NCI-H446 treated with DMSO at 0.1 percent for 48 hours (cell line): Measurements from ENCODE around the gene KEAP1.

Experiments
- DNase-seq: peaks from one replicate; lab custom pipeline; 2025; lab: John Stamatoyannopoulos, UW

Gene KEAP1

GRCh38 chr19:10450191-10450852 lies 52.8 kb downstream of the KEAP1 start:
- no peak for DNase-seq

DNA sequence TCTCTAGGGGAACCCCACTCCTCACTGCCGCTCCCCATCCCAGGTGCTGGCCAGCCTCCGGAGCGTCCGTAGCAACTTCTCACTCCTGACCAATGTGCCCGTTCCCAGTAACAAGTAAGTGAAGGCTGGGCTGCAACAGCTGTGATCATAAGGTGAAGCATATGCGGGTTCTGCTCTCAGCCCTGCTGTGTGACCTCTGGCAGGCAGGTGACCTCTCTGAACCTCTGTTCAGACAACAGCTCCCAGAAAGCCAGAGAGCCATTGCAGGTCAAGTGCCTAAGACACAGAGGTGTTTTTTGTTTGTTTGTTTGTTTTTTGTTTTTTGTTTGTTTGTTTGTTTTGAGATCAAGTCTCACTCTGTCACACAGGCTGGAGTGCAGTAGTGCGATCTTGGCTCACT lies 54.1 kb downstream of the KEAP1 start:
- no peak for DNase-seq

- no peak for DNase-seq
These were observed 60.5 kb downstream of the KEAP1 start for GRCh38 chr19:10442698-10443097.

GRCh38 chr19:10439588-10439987 lies 63.6 kb downstream of the KEAP1 start:
- DNase-seq, result no peak
